IMR-90 (cell line): ENCODE data around the gene LARP4B. TPM values are rescaled to one million over a fixed set of nuclear protein-coding genes. Genes with fewer than 3 reads are reported as not detected.

Source experiments
- ATAC-seq: fragments of 200-7000 bp; cut with Tn5 transposase; 2 replicates; pipeline ENCODE4 v1.9.1; 2020; ENCODE audit warnings: low read depth, mild to moderate bottlenecking, moderate library complexity
- BruUV-seq: library from RNA; stranded (reverse); fragments of 400-500 nt; replicated peaks from 2 replicates; lab custom pipeline; 2021; lab: Mats Ljungman, UMichigan
- CTCF ChIA-PET: fragments of 300-600 bp; formaldehyde crosslinking; extraction: SDS; loops from one replicate; lab custom pipeline; 2021; ENCODE audit warnings: antibody characterized with exemption; lab: Yijun Ruan, JAX
- POLR2A ChIA-PET: fragments of 300-600 bp; sonication (Branson Sonifier 250); formaldehyde crosslinking; loops from one replicate; lab custom pipeline; 2022; ENCODE audit warnings: antibody characterized with exemption; ENCODE audit not compliant: unreplicated experiment; lab: Charles Lee
- DNase-seq: peaks from one replicate; pipeline ENCODE4 v3.0.0; 2013
- H2AFZ ChIP-seq: replicated peaks from 2 replicates; pipeline ENCODE3; 2013; ENCODE audit warnings: low read length, mild to moderate bottlenecking; ENCODE audit not compliant: poor library complexity
- H2AK5ac ChIP-seq: 2 replicates; pipeline ENCODE4 v1.6.1; 2013; ENCODE audit warnings: low read depth, low read length, inconsistent platforms
- H2AK9ac ChIP-seq: replicated peaks from 2 replicates; pipeline ENCODE3; 2013; ENCODE audit warnings: mild to moderate bottlenecking, low read depth, low read length, moderate library complexity; ENCODE audit not compliant: poor library complexity
- H2BK120ac ChIP-seq: 2 replicates; pipeline ENCODE4 v1.6.1; 2013; ENCODE audit warnings: low read depth, low read length, inconsistent platforms
- H2BK15ac ChIP-seq: 3 replicates; pipeline ENCODE4 v1.6.1; 2013; ENCODE audit warnings: low read depth, low read length, inconsistent platforms
- H2BK20ac ChIP-seq: 2 replicates; pipeline ENCODE4 v1.6.1; 2013; ENCODE audit warnings: low read depth, mild to moderate bottlenecking, inconsistent platforms, low read length, moderate library complexity
- H2BK5ac ChIP-seq: 2 replicates; pipeline ENCODE4 v1.6.1; 2013; ENCODE audit warnings: mild to moderate bottlenecking, low read depth, low read length, inconsistent platforms; ENCODE audit not compliant: poor library complexity, severe bottlenecking
- H3K14ac ChIP-seq: replicated peaks from 2 replicates; pipeline ENCODE4 v1.6.1; 2013; ENCODE audit warnings: low read depth, low read length, inconsistent platforms
- H3K18ac ChIP-seq: 2 replicates; pipeline ENCODE4 v1.6.1; 2013; ENCODE audit warnings: low read depth, low read length, control low read depth
- H3K23ac ChIP-seq: 2 replicates; pipeline ENCODE4 v1.6.1; 2013; ENCODE audit warnings: low read depth, low read length, inconsistent platforms
- H3K27ac ChIP-seq: 2 replicates; pipeline ENCODE4 v1.5.1; 2013; ENCODE audit warnings: mild to moderate bottlenecking, control low read depth, low read length; ENCODE audit not compliant: insufficient read depth
- H3K27me3 ChIP-seq: 2 replicates; pipeline ENCODE4 v1.6.1; 2013; ENCODE audit warnings: low read length; ENCODE audit not compliant: control insufficient read depth, insufficient read depth
- H3K36me3 ChIP-seq: 2 replicates; pipeline ENCODE4 v1.6.1; 2013; ENCODE audit warnings: low read length, mixed read lengths; ENCODE audit not compliant: control insufficient read depth, insufficient read depth
- H3K4ac ChIP-seq: 2 replicates; pipeline ENCODE4 v1.6.1; 2013; ENCODE audit warnings: low read depth, low read length, inconsistent platforms
- H3K4me1 ChIP-seq: 2 replicates; pipeline ENCODE4 v1.6.1; 2013; ENCODE audit warnings: low read length, mixed read lengths; ENCODE audit not compliant: control insufficient read depth, insufficient read depth
- H3K4me2 ChIP-seq: 2 replicates; pipeline ENCODE4 v1.6.1; 2013; ENCODE audit warnings: low read depth, mild to moderate bottlenecking, control low read depth, low read length, moderate library complexity
- H3K4me3 ChIP-seq: 2 replicates; pipeline ENCODE4 v1.5.1; 2013; ENCODE audit warnings: low read depth, mild to moderate bottlenecking, control low read depth, low read length, moderate library complexity; ENCODE audit not compliant: insufficient read depth
- H3K56ac ChIP-seq: 2 replicates; pipeline ENCODE4 v1.6.1; 2013; ENCODE audit warnings: low read length, inconsistent platforms; ENCODE audit not compliant: insufficient read depth; ENCODE audit errors: extremely low read depth
- H3K79me1 ChIP-seq, 2 experiments: 2 replicates each; pipeline ENCODE4 v1.6.1; 2013; ENCODE audit warnings: low read length in 2 of 2, inconsistent platforms in 1 of 2, low read depth in 1 of 2
- H3K9ac ChIP-seq: 2 replicates; pipeline ENCODE4 v1.6.1; 2013; ENCODE audit warnings: low read depth, low read length, control low read depth
- H3K9me1 ChIP-seq: 2 replicates; pipeline ENCODE4 v1.6.1; 2013; ENCODE audit warnings: low read length, inconsistent platforms; ENCODE audit not compliant: insufficient read depth
- H3K9me3 ChIP-seq: 2 replicates; pipeline ENCODE4 v1.6.1; 2013; ENCODE audit warnings: low read length; ENCODE audit not compliant: control insufficient read depth, insufficient read depth
- H4K20me1 ChIP-seq: 2 replicates; pipeline ENCODE4 v1.6.1; 2013; ENCODE audit warnings: low read length, inconsistent platforms; ENCODE audit not compliant: insufficient read depth
- H4K5ac ChIP-seq: 2 replicates; pipeline ENCODE4 v1.6.1; 2013; ENCODE audit warnings: mild to moderate bottlenecking, low read depth, low read length, control low read depth
- H4K8ac ChIP-seq, 2 experiments: 2 replicates each; pipeline ENCODE4 v1.6.1; 2013; ENCODE audit warnings: low read depth in 2 of 2, low read length in 2 of 2, control low read depth in 1 of 2, inconsistent platforms in 1 of 2
- H4K91ac ChIP-seq: 2 replicates; pipeline ENCODE4 v1.6.1; 2013; ENCODE audit warnings: low read depth, low read length, inconsistent platforms; ENCODE audit not compliant: insufficient read depth
- RAD21 ChIP-seq: IDR thresholded peaks from 2 replicates; pipeline ENCODE4 v1.6.1; 2012; ENCODE audit warnings: low read length, improper control_type of control experiment
- RCOR1 ChIP-seq: IDR thresholded peaks from 2 replicates; pipeline ENCODE4 v1.6.1; 2012; ENCODE audit warnings: mild to moderate bottlenecking, low read length, improper control_type of control experiment; ENCODE audit not compliant: insufficient replicate concordance
- SMC3 ChIP-seq: fragments of 150-350 bp; IDR thresholded peaks from 2 replicates; pipeline ENCODE4 v1.6.1; 2016; ENCODE audit warnings: low read depth, mild to moderate bottlenecking, antibody characterized with exemption, low read length, moderate library complexity
- WGBS, 2 experiments: methylation state at CpG; one replicate each; pipeline versions ENCODE4 v1.1.5 to v1.1.7; 2013; ENCODE audit warnings: missing lambda C conversion rate in 2 of 2; ENCODE audit not compliant: insufficient read length in 1 of 2; ENCODE audit errors: extremely low coverage in 2 of 2; 5-methylcytosine and 5-hydroxymethylcytosine counted together
- dilution Hi-C: fragments of 300-500 bp; cut with HindIII; formaldehyde crosslinking; loops from one replicate; pipeline ENCODE4 v1.14.3; 2018; ENCODE audit warnings: low sequenced_read_pairs; ENCODE audit not compliant: unreplicated experiment
- in situ Hi-C: fragments of 300-500 bp; cut with MboI; formaldehyde crosslinking; loops from 3 replicates; pipeline ENCODE4 v1.14.3; 2019; ENCODE audit warnings: low sequenced_read_pairs, inconsistent platforms, mixed read lengths
- intact Hi-C: fragments of 100-400 bp; cut with micrococcal nuclease; formaldehyde crosslinking; loops from 2 replicates; pipeline ENCODE4 v1.10.0; 2022
- polyA plus RNA-seq, 3 experiments: library from polyadenylated mRNA; depleted of rRNA; stranded (reverse); fragments of >200 nt; gene quantifications; 2 replicates each; pipeline ENCODE4 v1.2.3, GENCODE V29; 2012; ENCODE audit warnings: low replicate concordance in 1 of 3
- total RNA-seq: library from RNA; depleted of rRNA; stranded (reverse); fragments of >200 nt; gene quantifications from 2 replicates; pipeline ENCODE4 v1.2.3, GENCODE V29; 2012
- TF ChIP-seq, protein P1 (sequence below): conservative IDR thresholded peaks from 2 replicates; pipeline ENCODE4 v1.5.1; 2012; ENCODE audit warnings: mild to moderate bottlenecking, low read depth, low read length, improper control_type of control experiment

LARP4B gene
- total and polyA plus RNA-seq, 2 of the 4 experiments (the other 2 are of a cell fraction), result 24.3 to 25.5 TPM

DNA sequence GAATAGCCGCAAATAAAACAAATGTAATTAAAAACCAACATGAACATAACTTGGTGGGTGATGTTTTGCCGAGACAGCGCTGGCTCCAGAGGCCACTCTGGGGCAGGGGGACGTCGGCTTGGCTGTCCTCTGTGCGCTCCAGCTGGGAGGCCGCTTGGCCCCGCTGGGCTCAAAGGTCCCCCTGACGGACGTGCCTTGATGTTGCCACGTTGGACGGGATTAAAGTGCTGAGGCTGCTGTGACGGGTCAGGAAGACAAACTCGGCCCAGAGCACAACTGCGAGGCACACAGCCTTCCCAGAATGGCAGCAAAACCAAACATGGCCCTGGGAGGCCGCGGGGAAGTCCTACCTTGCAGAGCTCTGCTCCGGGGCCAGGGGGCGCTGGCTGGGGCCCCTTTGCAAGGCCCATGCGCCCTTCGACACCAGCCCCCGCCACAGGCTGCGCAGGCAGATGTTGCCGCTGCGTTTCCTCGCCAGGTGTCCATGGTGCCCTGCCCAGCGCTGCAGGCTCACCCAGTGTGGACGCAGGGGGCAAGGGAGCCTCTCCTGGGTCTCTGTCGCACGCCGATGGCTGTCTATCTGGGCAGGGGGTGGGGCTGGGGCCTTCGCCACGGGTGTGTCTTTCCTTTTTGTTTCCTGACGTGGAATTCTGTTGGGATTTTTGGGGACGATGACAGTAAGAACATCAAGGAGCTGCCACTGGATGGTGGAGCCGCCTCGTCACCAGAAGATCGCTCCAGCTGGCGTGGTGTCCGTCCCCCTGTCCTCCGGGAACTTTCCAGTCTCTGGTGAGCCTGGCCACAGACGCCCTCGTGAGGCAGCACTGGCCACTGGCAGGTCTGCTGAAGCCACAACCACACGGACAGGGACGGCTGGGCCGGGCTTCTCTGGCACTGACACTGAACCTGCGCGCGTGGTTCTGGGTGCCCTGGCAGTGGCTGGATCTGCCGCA is 142.4 kb downstream of the LARP4B start:
- H3K36me3 ChIP-seq, result no peaks in the 10 kb centered on the region
- H3K18ac ChIP-seq, result no peak overlapping the region
- no peak overlapping the region for H3K27ac ChIP-seq
- H3K4me2 ChIP-seq, result peak overlapping the region; percentile 41
- peak overlapping the region; percentile 47 for H2AK5ac ChIP-seq
- BruUV-seq, result no TSS peak
- no peak overlapping the region for H3K56ac ChIP-seq
- H3K79me1 ChIP-seq, result peaks cover 0 to 4% of the 10 kb centered on the region in 2 experiments; a peak in 1 of 4 replicates
- 0 out of 2 replicates have a peak, but pooled peaks cover 4% of the 10 kb centered on the region for H4K20me1 ChIP-seq
- H3K4ac ChIP-seq, result peak overlapping the region; percentile 27; the same call in 1 of the 2 replicates
- peak overlapping the region; percentile 71 for H2AFZ ChIP-seq
- dilution Hi-C loops, result no loop called here
- no peak overlapping the region for H3K9ac ChIP-seq
- H3K23ac ChIP-seq, result no peak overlapping the region
- no peak overlapping the region for H2BK20ac ChIP-seq
- 49% methylated on average over 31 of the region's 50 CpGs; no CpG with 5 or more reads in 1 of the 2 experiments for WGBS, 2 experiments
- H3K9me3 ChIP-seq, result no peaks in the 10 kb centered on the region
- H4K91ac ChIP-seq, result no peak overlapping the region; the same call in 1 of the 2 replicates
- DNase-seq, result peak; percentile 60
- peak; percentile 65 for ATAC-seq
- no peak overlapping the region for H2BK5ac ChIP-seq
- H2BK120ac ChIP-seq, result no peak overlapping the region
- no peak overlapping the region for H3K14ac ChIP-seq
- no peak overlapping the region for H4K5ac ChIP-seq
- ChIA-PET CTCF (interaction anchor here (0.9 kb wide), 1 partner anchor 277 kb away, joined by 3 read pairs; no protein-coding TSS in a partner anchor), POLR2A (no interaction called here)
- peaks cover 12% of the 10 kb centered on the region for H3K4me1 ChIP-seq
- H3K9me1 ChIP-seq, result peaks cover 6% of the 10 kb centered on the region
- H2AK9ac ChIP-seq, result peak overlapping the region; percentile 77
- 0 out of 4 replicates have a peak overlapping the region, but pooled peaks of 1 of the 2 experiments have one; percentile 15 for H4K8ac ChIP-seq
- peak overlapping the region; percentile 26 for H3K4me3 ChIP-seq
- intact Hi-C loops, result loop anchor here (1.0 to 5.0 kb wide), 3 partner anchors 97 to 278 kb away; no protein-coding TSS in a partner anchor
- H3K27me3 ChIP-seq, result no peaks in the 10 kb centered on the region
- TF ChIP-seq, protein P1, sequence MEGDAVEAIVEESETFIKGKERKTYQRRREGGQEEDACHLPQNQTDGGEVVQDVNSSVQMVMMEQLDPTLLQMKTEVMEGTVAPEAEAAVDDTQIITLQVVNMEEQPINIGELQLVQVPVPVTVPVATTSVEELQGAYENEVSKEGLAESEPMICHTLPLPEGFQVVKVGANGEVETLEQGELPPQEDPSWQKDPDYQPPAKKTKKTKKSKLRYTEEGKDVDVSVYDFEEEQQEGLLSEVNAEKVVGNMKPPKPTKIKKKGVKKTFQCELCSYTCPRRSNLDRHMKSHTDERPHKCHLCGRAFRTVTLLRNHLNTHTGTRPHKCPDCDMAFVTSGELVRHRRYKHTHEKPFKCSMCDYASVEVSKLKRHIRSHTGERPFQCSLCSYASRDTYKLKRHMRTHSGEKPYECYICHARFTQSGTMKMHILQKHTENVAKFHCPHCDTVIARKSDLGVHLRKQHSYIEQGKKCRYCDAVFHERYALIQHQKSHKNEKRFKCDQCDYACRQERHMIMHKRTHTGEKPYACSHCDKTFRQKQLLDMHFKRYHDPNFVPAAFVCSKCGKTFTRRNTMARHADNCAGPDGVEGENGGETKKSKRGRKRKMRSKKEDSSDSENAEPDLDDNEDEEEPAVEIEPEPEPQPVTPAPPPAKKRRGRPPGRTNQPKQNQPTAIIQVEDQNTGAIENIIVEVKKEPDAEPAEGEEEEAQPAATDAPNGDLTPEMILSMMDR, result peak; percentile 59
- TF ChIP-seq SMC3 (peak; percentile 56), RCOR1 (no peak), RAD21 (peak; percentile 77)
- in situ Hi-C loops, result no loop called here
- H2BK15ac ChIP-seq, result no peak overlapping the region
